SK-N-MC (cell line): ENCODE data around the gene ZCCHC7.
A peak's percentile ranks its signal among the peaks of the same experiment; 100 is the strongest.

ENCODE experiments used
- DNase-seq: peaks from one replicate; pipeline ENCODE4 v3.0.0-alpha.2; 2011; ENCODE audit warnings: low read depth, low spot score
- H3K27ac ChIP-seq: fragments of 200-600 bp; sonication (generic); 2 replicates; pipeline ENCODE4 v1.5.1; 2016; ENCODE audit warnings: mixed run types
- H3K36me3 ChIP-seq: fragments of 200-600 bp; sonication (generic); 2 replicates; pipeline ENCODE4 v1.6.1; 2017; ENCODE audit warnings: antibody characterized with exemption, low read length, mixed read lengths; ENCODE audit not compliant: insufficient read depth
- H3K4me3 ChIP-seq: fragments of 200-600 bp; sonication (generic); 2 replicates; pipeline ENCODE4 v1.5.1; 2016
- H3K9ac ChIP-seq: fragments of 200-600 bp; sonication (generic); 2 replicates; pipeline ENCODE4 v1.8.0; 2017; ENCODE audit warnings: mixed run types, mixed read lengths; ENCODE audit not compliant: insufficient read length
- H3K9me3 ChIP-seq: fragments of 200-600 bp; sonication (generic); 2 replicates; pipeline ENCODE4 v1.6.1; 2017; ENCODE audit warnings: low read depth, mild to moderate bottlenecking, antibody characterized with exemption, low read length, moderate library complexity, mixed read lengths
- EZH2 ChIP-seq: fragments of 200-600 bp; sonication (generic); IDR thresholded peaks from one replicate; pipeline ENCODE4 v1.6.1; 2017; ENCODE audit warnings: antibody characterized with exemption
- FOXP2 ChIP-seq: optimal IDR thresholded peaks from 2 replicates; pipeline ENCODE3; 2011; ENCODE audit warnings: mild to moderate bottlenecking, moderate library complexity; ENCODE audit not compliant: insufficient read depth; ENCODE audit errors: extremely low read length, control extremely low read depth
- POLR2AphosphoS5 ChIP-seq: IDR thresholded peaks from 2 replicates; pipeline ENCODE4 v1.6.1; 2012; ENCODE audit warnings: mild to moderate bottlenecking, low read depth, low read length, borderline replicate concordance

Gene ZCCHC7

DNA sequence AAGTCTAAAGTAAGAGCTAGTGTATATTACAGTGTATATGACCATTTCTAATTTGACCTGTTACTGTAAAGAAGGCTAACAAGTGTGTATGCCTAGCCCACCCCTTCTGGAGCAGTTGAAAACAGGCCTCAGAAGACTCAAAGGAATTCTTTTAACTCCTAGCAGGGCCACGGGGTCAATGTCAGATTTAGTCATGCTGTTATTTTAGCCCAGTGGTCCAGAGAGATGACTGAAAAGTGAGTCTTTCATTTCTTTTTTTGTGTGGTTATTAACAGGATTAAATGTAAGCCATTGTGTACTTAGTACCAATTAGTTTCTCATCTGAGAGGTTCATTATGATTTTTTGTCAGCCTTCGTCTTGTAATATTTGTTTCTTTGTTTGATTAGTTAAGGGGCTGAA is 24.4 kb downstream of the ZCCHC7 start:
- no peak for DNase-seq
- no peak overlapping the region for H3K4me3 ChIP-seq

DNA sequence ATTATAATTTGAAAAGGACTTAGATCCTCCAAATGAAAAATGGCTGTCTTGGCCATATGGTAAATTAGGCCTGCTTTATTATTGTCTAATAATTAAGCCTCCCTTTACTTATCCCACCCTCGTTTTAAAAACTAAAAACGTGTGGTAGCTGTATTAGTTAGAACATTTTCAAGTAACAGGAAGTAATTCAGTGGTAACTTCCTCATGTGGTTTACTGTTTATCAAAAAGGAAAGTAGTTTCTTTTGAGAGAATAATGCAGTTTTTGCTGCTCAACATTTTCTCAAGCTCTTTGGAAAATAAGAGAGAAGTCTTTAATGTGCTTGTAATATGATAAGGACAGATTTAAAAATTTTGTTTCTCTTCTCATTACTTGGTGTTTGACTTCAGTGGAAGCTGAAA is 26.0 kb downstream of the ZCCHC7 start:
- TF ChIP-seq FOXP2 (no peak), POLR2AphosphoS5 (no peak), EZH2 (no peak)
- peak overlapping the region; percentile 51 for H3K4me3 ChIP-seq
- H3K36me3 ChIP-seq: no peaks in the 10 kb centered on the region; the same call in 1 of the 2 replicates
- peak overlapping the region; percentile 85 for H3K27ac ChIP-seq
- peak overlapping the region; percentile 29 for H3K9ac ChIP-seq
- no peaks in the 10 kb centered on the region for H3K9me3 ChIP-seq
- DNase-seq: peak; percentile 53

More for the DNA sequence above, 24.4 kb downstream of the ZCCHC7 start:
- Histone ChIP-seq H3K36me3 (peaks cover 3% of the 10 kb centered on the region; the same call in 1 of the 2 replicates), H3K9me3 (no peaks in the 10 kb centered on the region), H3K9ac (no peak overlapping the region), H3K27ac (no peak overlapping the region)
- TF ChIP-seq FOXP2 (no peak), POLR2AphosphoS5 (no peak), EZH2 (no peak)

- H3K9ac ChIP-seq: no peak overlapping the region
- no peak for DNase-seq
- H3K9me3 ChIP-seq: no peaks in the 10 kb centered on the region
- no peak overlapping the region for H3K4me3 ChIP-seq
- no peak overlapping the region for H3K27ac ChIP-seq
- no peak for TF ChIP-seq FOXP2
- TF ChIP-seq EZH2: no peak
- no peak for TF ChIP-seq POLR2AphosphoS5
- H3K36me3 ChIP-seq: peaks cover 4% of the 10 kb centered on the region
These were observed 27.8 kb downstream of the ZCCHC7 start for GRCh38 chr9:37148181-37148580.

GRCh38 chr9:37149666-37150308 is 29.4 kb downstream of the ZCCHC7 start:
- H3K9me3 ChIP-seq: no peaks in the 10 kb centered on the region
- peaks cover 20% of the 10 kb centered on the region; the same call in 1 of the 2 replicates for H3K36me3 ChIP-seq
- peak overlapping the region; percentile 39; the same call in 1 of the 2 replicates for H3K27ac ChIP-seq
- no peak for DNase-seq
- no peak overlapping the region for H3K9ac ChIP-seq
- H3K4me3 ChIP-seq: no peak overlapping the region
- TF ChIP-seq POLR2AphosphoS5: no peak
- TF ChIP-seq EZH2: no peak
- no peak for TF ChIP-seq FOXP2

GRCh38 chr9:37150415-37150814 is 30.0 kb downstream of the ZCCHC7 start:
- TF ChIP-seq FOXP2: no peak
- TF ChIP-seq POLR2AphosphoS5: no peak
- no peak for TF ChIP-seq EZH2
- DNase-seq: no peak
- Histone ChIP-seq H3K9ac (no peak overlapping the region), H3K9me3 (no peaks in the 10 kb centered on the region), H3K4me3 (no peak overlapping the region), H3K36me3 (peaks cover 21% of the 10 kb centered on the region; the same call in 1 of the 2 replicates), H3K27ac (no peak overlapping the region)

DNA sequence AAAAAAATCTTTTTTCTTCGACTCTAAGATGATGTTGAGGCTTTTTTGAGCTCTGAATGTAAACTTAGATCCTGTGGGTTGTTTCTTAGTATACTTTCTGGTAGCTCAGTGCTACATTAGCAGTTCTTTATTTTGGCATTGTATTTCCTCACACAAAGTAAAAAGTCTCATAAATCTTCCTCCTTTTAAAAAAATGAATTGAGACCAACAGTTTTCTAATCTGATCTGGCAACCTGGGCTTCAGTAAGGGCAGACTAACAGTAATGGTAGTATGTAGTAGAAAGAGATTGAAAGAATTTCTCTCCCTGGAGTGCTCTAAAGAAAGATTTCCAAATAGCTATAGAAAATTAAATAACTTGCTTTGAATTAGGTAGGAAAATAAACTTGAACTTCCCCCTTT is 31.4 kb downstream of the ZCCHC7 start:
- TF ChIP-seq EZH2 (no peak), POLR2AphosphoS5 (no peak), FOXP2 (no peak)
- Histone ChIP-seq H3K4me3 (no peak overlapping the region), H3K9ac (no peak overlapping the region), H3K36me3 (peaks cover 21% of the 10 kb centered on the region), H3K9me3 (no peaks in the 10 kb centered on the region), H3K27ac (no peak overlapping the region)
- DNase-seq: no peak

- Histone ChIP-seq H3K9me3 (no peaks in the 10 kb centered on the region), H3K36me3 (peaks cover 21% of the 10 kb centered on the region), H3K9ac (no peak overlapping the region), H3K27ac (no peak overlapping the region), H3K4me3 (no peak overlapping the region)
- TF ChIP-seq EZH2: no peak
- TF ChIP-seq POLR2AphosphoS5: no peak
- no peak for TF ChIP-seq FOXP2
- no peak for DNase-seq
These were observed 32.0 kb downstream of the ZCCHC7 start for GRCh38 chr9:37152365-37152764.

GRCh38 chr9:37155601-37156000 is 35.2 kb downstream of the ZCCHC7 start:
- TF ChIP-seq FOXP2: no peak
- TF ChIP-seq EZH2: no peak
- no peak for TF ChIP-seq POLR2AphosphoS5
- H3K36me3 ChIP-seq: peaks cover 39% of the 10 kb centered on the region
- H3K9me3 ChIP-seq: no peaks in the 10 kb centered on the region
- no peak overlapping the region for H3K27ac ChIP-seq
- no peak overlapping the region for H3K9ac ChIP-seq
- no peak for DNase-seq
- no peak overlapping the region for H3K4me3 ChIP-seq

- Histone ChIP-seq H3K27ac (no peak overlapping the region), H3K36me3 (peaks cover 39% of the 10 kb centered on the region), H3K4me3 (no peak overlapping the region), H3K9ac (no peak overlapping the region), H3K9me3 (no peaks in the 10 kb centered on the region)
- no peak for TF ChIP-seq EZH2
- no peak for DNase-seq
These were observed 35.8 kb downstream of the ZCCHC7 start for GRCh38 chr9:37156205-37156604.
